ENCODE data around the gene UNK.

Gene UNK

GRCh38 chr17:75836605-75837004, 52.0 kb downstream of the UNK start:
- TF ChIP-seq CTCF (IDR thresholded peaks at IDR 0.05; ENCODE audit: low read depth, low read length) = no peak
- DNase-seq (ENCODE audit: extremely low read depth, low read depth) = no peak

- DNase-seq (ENCODE audit: extremely low read depth, low read depth) = no peak
- TF ChIP-seq CTCF (IDR thresholded peaks at IDR 0.05; ENCODE audit: low read depth, low read length) = no peak
Observed at GRCh38 chr17:75837899-75838298, 53.3 kb downstream of the UNK start.

- TF ChIP-seq CTCF (IDR thresholded peaks at IDR 0.05; ENCODE audit: low read depth, low read length) = no peak
- no peak for DNase-seq (ENCODE audit: extremely low read depth, low read depth)
Observed at GRCh38 chr17:75838410-75838809, 53.8 kb downstream of the UNK start.

- TF ChIP-seq CTCF (IDR thresholded peaks at IDR 0.05; ENCODE audit: low read depth, low read length) = no peak
- DNase-seq (ENCODE audit: extremely low read depth, low read depth) = no peak
Observed at GRCh38 chr17:75839942-75840798, 55.6 kb downstream of the UNK start.

GRCh38 chr17:75840799-75841164, 56.2 kb downstream of the UNK start:
- DNase-seq (ENCODE audit: extremely low read depth, low read depth) = no peak
- no peak for TF ChIP-seq CTCF (IDR thresholded peaks at IDR 0.05; ENCODE audit: low read depth, low read length)

- DNase-seq (ENCODE audit: extremely low read depth, low read depth) = no peak
- no peak for TF ChIP-seq CTCF (IDR thresholded peaks at IDR 0.05; ENCODE audit: low read depth, low read length)
Observed at GRCh38 chr17:75842411-75842810, 57.8 kb downstream of the UNK start.

GRCh38 chr17:75842963-75843576, 58.5 kb downstream of the UNK start:
- TF ChIP-seq CTCF (IDR thresholded peaks at IDR 0.05; ENCODE audit: low read depth, low read length) = no peak
- DNase-seq (ENCODE audit: extremely low read depth, low read depth) = no peak

Data from AG09319 (cell line).